AG04449 (cell line): ENCODE results near the gene SUCLG2.

Experiments used
- CTCF ChIA-PET: fragments of 350-600 bp; formaldehyde crosslinking; extraction: SDS; loops from one replicate; lab custom pipeline; 2021; ENCODE audit warnings: antibody characterized with exemption; lab: Yijun Ruan, JAX
- POLR2A ChIA-PET: fragments of 400-600, 350-600 bp; formaldehyde crosslinking; extraction: SDS; loops from one replicate; lab custom pipeline; 2020; ENCODE audit warnings: antibody characterized with exemption, inconsistent platforms; lab: Yijun Ruan, JAX
- DNase-seq: peaks from one replicate; pipeline ENCODE4 v3.0.0-alpha.2; 2010; ENCODE audit warnings: low read depth, low spot score
- H3K4me3 ChIP-seq: 2 replicates; pipeline ENCODE4 v1.5.1; 2011; ENCODE audit warnings: low read depth, mild to moderate bottlenecking, control low read depth, low read length
- CTCF ChIP-seq: IDR thresholded peaks from one replicate; pipeline ENCODE4 v1.5.1; 2011; ENCODE audit warnings: mild to moderate bottlenecking, moderate library complexity, low read length, control low read depth, inconsistent platforms; ENCODE audit not compliant: insufficient read depth; ENCODE audit errors: missing control alignments

The SUCLG2 gene

DNA sequence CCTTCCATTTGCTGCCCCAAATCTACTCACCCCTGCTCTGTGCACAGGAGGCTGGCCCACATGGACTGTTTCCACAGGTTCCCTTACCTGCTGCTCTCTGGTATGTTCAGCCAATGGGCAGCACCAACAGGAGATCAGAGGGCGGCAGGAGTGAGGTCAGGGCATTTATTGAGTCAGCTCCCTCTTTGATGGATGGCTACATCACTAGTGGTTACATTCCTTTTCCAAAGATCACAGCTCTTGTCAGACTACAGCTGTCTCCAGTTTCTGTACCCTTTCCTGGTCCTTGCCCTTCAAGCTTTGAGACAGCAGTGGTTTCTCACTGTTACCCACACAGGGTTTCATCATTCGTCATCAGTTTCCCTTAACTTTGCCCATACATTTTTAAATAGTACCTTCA is 325.1 kb downstream of the SUCLG2 start:
- CTCF ChIA-PET = no interaction called here
- POLR2A ChIA-PET = no interaction called here
- TF ChIP-seq CTCF = no peak
- H3K4me3 ChIP-seq = no peak overlapping the region
- DNase-seq = no peak

DNA sequence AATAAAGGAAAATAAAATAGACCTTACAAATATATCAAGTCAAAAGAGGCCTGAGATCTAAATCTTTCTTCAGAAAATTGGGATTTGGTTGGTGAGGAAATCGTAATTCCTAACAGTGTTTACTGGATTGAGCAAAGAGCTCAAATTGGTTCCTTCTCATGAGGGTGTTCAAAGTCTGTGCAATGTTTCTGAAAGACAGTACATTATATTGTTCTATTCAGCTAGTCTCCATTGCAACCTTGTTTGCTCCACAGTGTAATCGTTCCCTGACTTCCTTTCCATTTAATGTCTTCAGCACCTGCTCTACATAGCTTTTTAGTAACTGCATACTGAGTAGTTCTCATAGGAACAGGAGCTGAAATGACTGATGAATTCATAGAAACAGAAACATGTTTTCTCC is 326.8 kb downstream of the SUCLG2 start:
- DNase-seq = no peak
- H3K4me3 ChIP-seq = no peak overlapping the region
- TF ChIP-seq CTCF = no peak
- CTCF ChIA-PET = no interaction called here
- POLR2A ChIA-PET = no interaction called here

- H3K4me3 ChIP-seq = no peak overlapping the region
- ChIA-PET CTCF (no interaction called here), POLR2A (no interaction called here)
- TF ChIP-seq CTCF = no peak
- DNase-seq = no peak
These were observed 329.2 kb downstream of the SUCLG2 start for GRCh38 chr3:67325231-67325630.
